Retinal pigment epithelial cell (primary cell): ENCODE results near the gene SPATA18.

Experiments
- DNase-seq: peaks from one replicate; pipeline ENCODE4 v3.0.0-alpha.2; 2010; ENCODE audit warnings: low read depth
- H3K4me3 ChIP-seq: 2 replicates; pipeline ENCODE4 v1.5.1; 2011; ENCODE audit warnings: mild to moderate bottlenecking, low read length, control low read depth, moderate library complexity
- TF ChIP-seq, protein P1 (sequence below): conservative IDR thresholded peaks from 2 replicates; pipeline ENCODE4 v1.5.1; 2011; ENCODE audit warnings: low read depth, low read length, control low read depth, inconsistent platforms

The SPATA18 gene

GRCh38 chr4:52051615-52052474 lies 741 bp downstream of the SPATA18 start:
- DNase-seq: peak; percentile 61
- H3K4me3 ChIP-seq: peak overlapping the region; percentile 77
- TF ChIP-seq, protein P1, sequence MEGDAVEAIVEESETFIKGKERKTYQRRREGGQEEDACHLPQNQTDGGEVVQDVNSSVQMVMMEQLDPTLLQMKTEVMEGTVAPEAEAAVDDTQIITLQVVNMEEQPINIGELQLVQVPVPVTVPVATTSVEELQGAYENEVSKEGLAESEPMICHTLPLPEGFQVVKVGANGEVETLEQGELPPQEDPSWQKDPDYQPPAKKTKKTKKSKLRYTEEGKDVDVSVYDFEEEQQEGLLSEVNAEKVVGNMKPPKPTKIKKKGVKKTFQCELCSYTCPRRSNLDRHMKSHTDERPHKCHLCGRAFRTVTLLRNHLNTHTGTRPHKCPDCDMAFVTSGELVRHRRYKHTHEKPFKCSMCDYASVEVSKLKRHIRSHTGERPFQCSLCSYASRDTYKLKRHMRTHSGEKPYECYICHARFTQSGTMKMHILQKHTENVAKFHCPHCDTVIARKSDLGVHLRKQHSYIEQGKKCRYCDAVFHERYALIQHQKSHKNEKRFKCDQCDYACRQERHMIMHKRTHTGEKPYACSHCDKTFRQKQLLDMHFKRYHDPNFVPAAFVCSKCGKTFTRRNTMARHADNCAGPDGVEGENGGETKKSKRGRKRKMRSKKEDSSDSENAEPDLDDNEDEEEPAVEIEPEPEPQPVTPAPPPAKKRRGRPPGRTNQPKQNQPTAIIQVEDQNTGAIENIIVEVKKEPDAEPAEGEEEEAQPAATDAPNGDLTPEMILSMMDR: no peak

GRCh38 chr4:52052475-52052780 lies 1.3 kb downstream of the SPATA18 start:
- TF ChIP-seq, protein P1: no peak
- no peak for DNase-seq
- H3K4me3 ChIP-seq: peak overlapping the region; percentile 77

GRCh38 chr4:52054254-52054653 lies 3.1 kb downstream of the SPATA18 start:
- DNase-seq: no peak
- H3K4me3 ChIP-seq: no peak overlapping the region
- TF ChIP-seq, protein P1: no peak

DNA sequence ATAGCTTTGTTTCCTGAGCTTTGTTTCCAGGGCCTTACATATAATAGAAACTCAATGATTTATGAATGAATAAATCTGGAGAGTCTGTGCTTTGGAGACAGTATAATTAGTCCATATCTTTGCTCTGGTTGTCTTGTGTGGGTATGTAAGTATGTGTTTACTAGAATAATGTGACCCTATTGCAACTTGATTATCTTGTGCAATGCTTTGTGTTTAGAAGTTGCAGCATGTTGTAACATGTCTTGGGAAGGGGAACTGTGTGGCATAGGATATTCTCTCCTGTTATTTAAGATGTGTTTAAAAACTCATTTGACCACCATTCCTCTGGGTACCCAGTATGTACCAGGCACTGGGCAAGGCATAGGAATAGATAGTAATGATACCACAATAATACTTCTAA lies 6.1 kb downstream of the SPATA18 start:
- H3K4me3 ChIP-seq: no peak overlapping the region
- no peak for DNase-seq
- TF ChIP-seq, protein P1: no peak

- TF ChIP-seq, protein P1: no peak
- no peak overlapping the region for H3K4me3 ChIP-seq
- DNase-seq: no peak
Observed at GRCh38 chr4:52058275-52058674, 7.2 kb downstream of the SPATA18 start.

DNA sequence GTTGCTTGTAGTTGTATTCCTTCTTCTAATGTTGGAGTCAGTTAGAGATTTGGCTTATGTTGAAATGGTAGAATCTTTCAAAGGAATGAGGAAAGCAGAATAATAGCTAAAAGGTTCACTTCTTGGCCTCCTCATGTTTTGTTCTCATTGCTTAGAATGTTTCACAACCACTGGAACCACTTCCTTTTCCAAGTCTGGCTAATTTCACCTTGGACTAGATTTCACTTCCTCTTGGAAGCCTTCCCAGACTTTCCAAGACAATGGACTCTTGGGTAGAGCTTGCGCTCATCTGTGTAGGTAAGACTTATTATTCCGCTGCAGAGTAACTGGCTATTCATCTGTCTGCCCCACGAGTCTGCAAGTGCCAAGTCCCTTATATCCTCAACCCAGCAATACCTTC lies 8.3 kb downstream of the SPATA18 start:
- TF ChIP-seq, protein P1: no peak
- DNase-seq: no peak
- no peak overlapping the region for H3K4me3 ChIP-seq

DNA sequence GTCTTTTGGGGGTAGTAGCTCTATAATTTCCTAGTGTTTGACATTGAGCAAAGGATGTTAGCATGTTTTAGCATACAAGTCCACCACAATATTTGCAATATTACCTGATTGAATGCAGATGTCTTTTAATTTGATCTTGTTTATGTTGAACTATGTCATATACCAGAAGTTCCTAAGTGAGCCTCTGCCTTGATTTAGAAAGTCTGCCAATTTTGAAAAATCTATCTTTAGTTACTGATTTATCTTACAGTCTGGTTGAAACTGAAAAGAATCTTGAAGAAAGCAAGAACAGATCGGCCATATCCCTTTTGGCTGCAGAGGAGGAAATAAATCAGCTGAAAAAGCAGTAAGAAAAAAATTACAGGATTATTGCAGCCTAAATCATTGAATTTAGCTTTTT lies 18.5 kb downstream of the SPATA18 start:
- TF ChIP-seq, protein P1: no peak

More for the DNA sequence above, 18.5 kb downstream of the SPATA18 start:
- no peak for DNase-seq
- H3K4me3 ChIP-seq: no peak overlapping the region
